HG02763 (cell line): ENCODE results near the gene L1TD1.
"Not testable (repeated sequence)": the region's sequence is repeated elsewhere in the genome, so short reads cannot be mapped to it uniquely, and the experiment has no call there.

Experiments used
- ATAC-seq: cut with Tn5 transposase; IDR thresholded peaks from one replicate; pipeline ENCODE4 v1.9.1; 2021; ENCODE audit warnings: mild to moderate bottlenecking, moderate library complexity; ENCODE audit not compliant: unreplicated experiment

The L1TD1 gene

DNA sequence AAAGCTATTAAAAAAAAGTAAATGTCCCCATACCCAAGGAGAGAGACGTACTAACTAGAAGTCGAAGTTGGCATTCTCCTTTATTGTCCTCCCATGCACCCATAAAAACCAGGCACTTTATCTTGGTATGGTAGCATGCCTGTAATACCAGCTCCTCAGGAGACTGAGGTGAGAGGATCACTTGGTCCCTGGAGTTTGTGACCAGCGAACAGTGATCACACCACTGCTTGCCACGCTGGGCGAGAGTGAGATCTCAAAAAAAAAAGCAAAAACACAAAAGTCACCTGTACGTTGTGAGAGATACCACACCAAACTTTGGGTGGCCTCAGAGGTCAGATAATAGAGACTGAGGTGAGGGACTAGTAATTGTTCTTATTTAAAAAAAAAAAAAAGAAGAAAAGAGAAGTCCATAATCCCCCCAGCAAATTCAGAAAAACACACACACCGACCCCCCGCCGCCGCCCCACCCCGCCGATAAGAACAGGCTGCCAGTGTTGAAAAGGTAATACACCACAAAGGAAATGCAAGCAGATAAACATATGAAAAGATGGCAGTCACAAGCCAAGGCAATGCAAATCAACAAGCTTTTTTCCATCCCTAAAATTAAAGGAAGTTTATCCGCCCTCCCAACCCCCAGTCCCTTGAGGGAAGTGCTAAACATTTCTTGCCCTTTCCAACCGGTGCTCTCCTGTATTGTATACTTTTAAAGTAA is 3.6 kb downstream of the L1TD1 start:
- no peak for ATAC-seq

- ATAC-seq = no peak
Observed at GRCh38 chr1:62198781-62199125, 4.1 kb downstream of the L1TD1 start.

DNA sequence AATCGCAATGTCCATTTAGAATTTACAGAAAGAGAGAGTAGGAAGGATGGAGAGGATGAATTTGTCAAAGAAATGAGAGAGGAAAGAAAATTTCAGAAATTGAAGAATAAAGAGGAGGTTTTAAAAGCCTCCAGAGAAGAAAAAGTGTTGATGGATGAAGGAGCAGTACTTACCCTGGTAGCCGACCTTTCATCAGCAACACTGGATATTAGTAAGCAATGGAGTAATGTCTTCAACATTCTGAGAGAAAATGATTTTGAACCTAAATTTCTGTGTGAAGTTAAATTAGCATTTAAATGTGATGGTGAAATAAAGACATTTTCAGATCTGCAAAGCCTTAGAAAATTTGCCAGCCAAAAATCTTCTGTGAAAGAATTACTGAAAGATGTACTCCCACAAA is 12.5 kb downstream of the L1TD1 start:
- ATAC-seq = no peak

DNA sequence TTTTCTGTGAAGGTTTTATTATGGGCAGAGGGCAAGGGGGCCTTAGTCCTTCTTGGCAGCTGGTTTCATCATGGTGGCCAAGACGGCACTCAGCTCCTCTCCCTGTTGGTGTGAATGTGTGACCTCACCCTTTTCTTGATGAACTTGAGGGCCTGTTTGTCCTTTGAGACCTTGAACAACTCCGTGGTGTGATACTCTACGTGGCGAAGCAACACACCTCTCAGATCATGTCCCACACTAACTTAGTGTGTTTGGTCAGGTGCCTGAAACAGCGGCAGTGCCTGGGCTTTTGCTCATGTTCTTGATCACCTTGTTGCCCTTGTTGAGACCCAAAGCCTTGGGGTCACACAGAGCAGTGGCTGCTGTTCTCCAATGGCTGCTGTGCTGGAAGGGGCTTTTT is 13.4 kb downstream of the L1TD1 start:
- ATAC-seq = no peak

DNA sequence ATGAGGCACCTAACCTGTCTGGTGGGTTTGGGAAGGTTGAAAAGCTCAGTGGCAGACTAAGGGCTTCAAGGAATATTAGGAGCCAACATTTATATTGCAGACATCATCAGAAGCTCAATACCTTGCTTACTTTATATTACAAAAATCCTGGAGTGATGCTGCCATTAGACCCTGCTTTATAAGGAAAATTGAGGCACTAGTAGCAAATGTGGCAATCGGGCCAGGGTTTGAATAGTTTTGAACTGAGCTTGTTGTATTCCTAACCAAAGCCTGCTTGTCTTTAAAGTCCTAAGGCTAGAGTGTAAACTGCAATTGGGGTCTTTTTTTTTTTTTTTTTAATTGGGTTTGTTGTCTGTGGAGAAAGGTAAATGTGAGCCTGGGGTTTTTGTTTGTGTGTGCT is 14.3 kb downstream of the L1TD1 start:
- no peak for ATAC-seq

GRCh38 chr1:62209931-62210595 is 15.4 kb downstream of the L1TD1 start:
- no peak for ATAC-seq

DNA sequence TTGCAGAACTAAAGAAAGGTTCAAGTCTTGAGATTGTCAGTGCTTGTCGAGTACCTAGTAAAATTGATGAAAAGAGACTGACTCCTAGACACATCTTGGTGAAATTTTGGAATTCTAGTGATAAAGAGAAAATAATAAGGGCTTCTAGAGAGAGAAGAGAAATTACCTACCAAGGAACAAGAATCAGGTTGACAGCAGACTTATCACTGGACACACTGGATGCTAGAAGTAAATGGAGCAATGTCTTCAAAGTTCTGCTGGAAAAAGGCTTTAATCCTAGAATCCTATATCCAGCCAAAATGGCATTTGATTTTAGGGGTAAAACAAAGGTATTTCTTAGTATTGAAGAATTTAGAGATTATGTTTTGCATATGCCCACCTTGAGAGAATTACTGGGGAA is 16.3 kb downstream of the L1TD1 start:
- ATAC-seq = no peak

GRCh38 chr1:62212411-62212810 is 17.8 kb downstream of the L1TD1 start:
- ATAC-seq = no peak

- no peak for ATAC-seq
Observed at GRCh38 chr1:62213075-62213914, 18.6 kb downstream of the L1TD1 start.

GRCh38 chr1:62218604-62219003 is 24.0 kb downstream of the L1TD1 start:
- ATAC-seq = no peak

- not testable (repeated sequence) for ATAC-seq
Observed at GRCh38 chr1:62220456-62220855, 25.8 kb downstream of the L1TD1 start.

- ATAC-seq = no peak
Observed at GRCh38 chr1:62221171-62221570, 26.5 kb downstream of the L1TD1 start.

GRCh38 chr1:62222321-62222720 is 27.7 kb downstream of the L1TD1 start:
- ATAC-seq = no peak

DNA sequence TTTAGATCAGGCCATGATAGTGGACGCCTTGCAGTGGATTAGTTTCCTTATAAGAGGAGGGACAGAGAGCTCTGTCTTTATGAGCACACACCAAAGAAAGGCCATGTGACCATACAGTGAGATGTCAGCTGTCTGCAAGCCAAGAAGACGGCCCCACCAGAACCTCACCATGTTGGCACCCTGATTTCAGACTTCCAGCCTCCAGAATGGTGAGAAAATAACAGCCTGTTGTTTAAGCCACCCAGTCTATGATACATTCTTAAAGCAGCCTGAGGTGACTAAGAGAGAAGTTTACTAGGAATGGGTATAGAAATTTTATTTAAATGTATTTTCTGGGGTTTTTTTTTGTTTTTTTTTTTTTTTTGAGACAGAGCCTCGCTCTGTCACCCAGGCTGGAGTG is 29.5 kb downstream of the L1TD1 start:
- no peak for ATAC-seq

GRCh38 chr1:62227496-62227895 is 32.8 kb downstream of the L1TD1 start:
- ATAC-seq = no peak

DNA sequence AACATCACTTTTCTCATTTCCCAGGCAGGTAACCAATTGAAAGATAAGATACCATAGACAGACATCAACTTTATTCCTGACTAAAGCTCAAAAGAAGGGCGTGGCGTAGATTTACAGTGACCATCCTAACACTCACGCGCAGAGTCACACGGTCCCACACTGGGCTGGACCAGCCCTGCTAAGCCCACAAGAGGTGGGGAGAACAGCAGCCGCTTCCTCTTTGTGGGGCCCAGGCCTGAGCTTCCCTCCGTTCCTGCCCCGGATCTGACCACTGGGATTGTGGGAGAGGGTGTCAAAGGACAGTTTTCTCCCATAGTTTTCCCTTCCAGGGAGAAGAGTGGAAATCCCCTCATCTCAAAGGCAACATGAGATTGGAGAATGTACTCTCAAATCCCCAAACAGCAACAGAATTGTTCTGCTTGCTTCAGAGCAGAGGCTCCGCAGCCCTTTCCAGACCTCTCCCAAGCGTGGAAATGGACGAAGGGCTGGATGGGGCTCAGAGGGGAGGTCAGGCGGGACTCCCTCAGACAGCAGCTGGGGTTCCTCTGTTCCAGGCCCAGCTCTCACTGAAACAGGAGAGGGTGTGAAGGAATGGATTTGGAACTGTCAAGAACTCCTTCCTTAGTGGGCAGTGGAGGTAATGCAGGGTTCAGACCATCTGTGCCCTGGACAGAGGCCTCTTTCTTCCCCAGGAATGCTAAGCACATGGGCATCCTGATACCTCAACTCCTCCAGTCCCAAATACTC is 33.7 kb downstream of the L1TD1 start:
- ATAC-seq = no peak

- ATAC-seq = no peak
Observed at GRCh38 chr1:62228883-62229187, 34.2 kb downstream of the L1TD1 start.

DNA sequence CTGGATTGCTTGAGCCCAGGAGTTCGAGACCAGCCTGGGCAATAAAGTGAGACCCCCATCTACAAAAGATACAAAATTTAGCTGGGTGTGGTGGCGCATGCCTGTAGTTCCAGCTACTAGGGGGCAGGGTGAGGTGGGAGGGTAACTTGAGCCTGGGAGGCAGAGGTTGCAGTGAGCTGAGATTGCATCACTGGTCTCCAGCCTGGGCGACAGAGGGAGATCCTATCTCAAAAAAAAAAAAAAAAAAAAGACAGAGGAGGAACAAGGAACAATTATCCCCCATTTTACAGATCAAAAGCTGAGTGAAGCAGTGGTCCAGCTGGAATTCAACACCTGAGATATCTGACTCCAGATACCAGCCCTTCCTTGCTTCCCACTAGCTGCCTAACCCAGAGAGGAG is 34.8 kb downstream of the L1TD1 start:
- no peak for ATAC-seq

DNA sequence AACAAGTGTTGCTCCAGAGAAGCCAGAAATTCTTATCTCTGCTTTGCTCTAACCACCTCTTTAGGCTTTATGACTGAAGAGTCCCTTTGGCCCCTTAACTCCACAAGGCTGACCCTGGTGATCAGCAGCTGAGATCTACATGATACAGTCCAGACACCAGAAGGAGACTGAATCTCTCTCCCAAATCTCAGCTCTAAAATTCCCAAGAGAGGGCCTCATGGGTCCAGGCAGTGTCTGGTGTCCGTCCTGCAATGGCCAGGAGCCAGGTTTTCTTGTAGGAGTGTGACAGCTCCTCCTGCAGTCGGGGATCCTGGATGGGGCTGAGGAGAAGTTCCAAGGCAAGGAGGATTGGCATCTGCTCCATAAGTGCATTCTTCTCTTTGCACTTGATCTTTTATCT is 35.3 kb downstream of the L1TD1 start:
- ATAC-seq = no peak

GRCh38 chr1:62230718-62231117 is 36.1 kb downstream of the L1TD1 start:
- no peak for ATAC-seq

GRCh38 chr1:62232871-62233278 is 38.2 kb downstream of the L1TD1 start:
- no peak for ATAC-seq
